ENCODE measurements around the gene KCNH4. TPM values are rescaled to one million over a fixed set of nuclear protein-coding genes. Genes with fewer than 3 reads are reported as not detected.
"Not testable (repeated sequence)": the region's sequence is repeated elsewhere in the genome, so short reads cannot be mapped to it uniquely, and the experiment has no call there.

Gene KCNH4
- total RNA-seq, result not detected in 2 replicates

DNA sequence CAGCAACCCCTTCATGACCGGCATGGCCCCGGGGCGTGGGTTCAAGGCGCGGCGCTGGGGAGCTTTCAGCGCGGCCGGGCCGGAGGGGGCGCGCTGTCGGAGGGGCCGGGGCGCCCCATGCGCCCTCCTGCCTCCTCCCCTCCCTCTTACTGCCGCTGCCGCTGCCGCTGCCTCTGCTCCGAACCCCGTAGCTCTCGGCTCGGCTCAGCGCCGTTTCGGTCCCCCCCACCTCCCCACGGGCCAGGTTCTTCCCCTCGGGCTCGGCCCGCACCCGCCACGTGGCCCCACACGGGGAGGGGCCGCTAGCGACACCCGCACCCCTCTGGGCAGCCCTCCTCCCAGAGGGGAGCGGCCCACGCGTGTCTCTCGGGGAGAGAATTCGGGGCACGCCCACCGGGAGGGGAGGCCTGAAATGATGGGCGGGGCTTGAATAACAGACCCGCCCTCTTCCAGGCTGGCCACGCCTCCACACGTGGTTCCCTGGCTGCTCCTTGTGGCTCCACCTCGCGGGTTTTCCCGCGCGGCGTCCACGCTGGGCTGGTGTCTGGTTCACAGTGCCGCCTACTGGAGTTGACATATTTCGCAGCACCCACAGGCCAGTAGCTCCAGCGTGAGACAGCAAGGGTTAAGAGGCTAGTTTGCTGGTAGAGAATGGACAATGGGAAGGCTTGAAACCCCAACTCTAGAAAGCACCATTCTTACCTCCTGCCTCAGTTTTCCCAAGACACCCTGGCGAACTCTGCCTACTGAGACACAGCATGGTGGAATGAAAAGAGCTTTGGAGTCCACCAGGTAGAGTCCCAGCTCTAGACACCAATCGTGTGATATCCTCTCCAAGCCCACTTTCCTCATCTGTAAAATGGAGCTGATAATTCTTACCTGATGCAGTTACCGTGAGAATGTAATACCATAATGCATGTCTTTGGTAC is at the start of gene KCNH4:
Gene KCNH4, minus strand, starts transcription at position 221 of the 929 bp plus-strand sequence. Its CDS starts 197 bp downstream, at position 24.
- DNase-seq (ENCODE audit: low read depth), result peak; percentile 47

DNA sequence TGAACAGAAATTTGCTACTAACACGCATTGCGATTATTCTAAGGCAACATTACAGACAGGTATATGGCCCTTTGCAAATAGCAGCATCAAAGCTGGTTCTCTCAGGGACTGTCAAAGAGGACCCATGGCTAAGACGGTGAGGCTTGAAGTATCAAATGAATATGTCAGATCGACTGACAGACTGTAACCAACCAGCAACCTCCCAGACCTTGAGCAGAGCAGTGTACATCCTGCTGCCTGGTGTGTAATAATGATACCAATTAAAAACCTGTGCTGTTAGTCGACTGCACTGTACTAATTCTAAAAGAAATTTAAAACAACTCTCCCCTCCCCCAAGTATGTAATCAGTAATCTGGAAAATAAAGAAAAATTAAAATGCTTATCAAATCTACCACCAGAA is 49.3 kb upstream of the KCNH4 start:
- no peak for DNase-seq (ENCODE audit: low read depth)

DNA sequence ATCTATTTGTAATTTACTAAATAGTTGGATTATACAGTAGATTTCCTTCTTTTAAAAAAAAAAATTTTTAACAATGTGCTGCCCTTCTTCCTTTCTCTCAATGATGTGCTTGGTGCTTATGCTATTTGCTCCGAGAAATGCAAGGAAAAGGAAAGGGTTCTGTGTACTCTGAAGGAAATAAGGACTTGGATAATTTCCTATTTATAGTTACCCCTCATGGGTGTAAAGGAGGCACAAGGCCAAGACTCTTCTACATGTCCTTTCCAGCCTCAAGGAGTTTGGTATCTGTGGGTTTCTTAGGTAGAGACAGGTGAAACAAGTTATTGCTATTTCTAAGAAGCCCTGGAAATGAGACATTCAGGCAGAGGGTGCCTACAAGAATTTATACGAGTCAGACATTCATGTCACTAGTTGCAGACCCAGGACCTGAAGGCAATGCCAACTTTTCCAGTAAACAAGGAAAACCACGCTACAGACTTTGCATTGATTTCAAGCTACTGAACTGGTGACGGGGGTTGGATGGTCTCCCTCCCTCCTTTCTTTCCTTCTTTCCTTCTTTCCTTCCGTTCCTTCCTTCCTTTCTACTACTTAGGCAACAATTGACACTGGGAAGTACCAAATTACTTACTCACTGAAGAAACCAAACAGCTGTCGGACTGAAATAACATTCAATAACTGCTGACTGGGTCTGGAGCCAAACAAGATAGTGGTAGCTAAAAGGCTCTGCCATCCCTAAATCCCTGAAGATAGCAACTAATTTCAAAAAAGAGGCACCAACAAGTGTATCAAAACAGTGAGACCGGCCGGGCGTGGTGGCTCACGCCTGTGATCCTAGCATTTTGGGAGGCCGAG is 47.1 kb upstream of the KCNH4 start:
- peak; percentile 44 for DNase-seq (ENCODE audit: low read depth)

DNA sequence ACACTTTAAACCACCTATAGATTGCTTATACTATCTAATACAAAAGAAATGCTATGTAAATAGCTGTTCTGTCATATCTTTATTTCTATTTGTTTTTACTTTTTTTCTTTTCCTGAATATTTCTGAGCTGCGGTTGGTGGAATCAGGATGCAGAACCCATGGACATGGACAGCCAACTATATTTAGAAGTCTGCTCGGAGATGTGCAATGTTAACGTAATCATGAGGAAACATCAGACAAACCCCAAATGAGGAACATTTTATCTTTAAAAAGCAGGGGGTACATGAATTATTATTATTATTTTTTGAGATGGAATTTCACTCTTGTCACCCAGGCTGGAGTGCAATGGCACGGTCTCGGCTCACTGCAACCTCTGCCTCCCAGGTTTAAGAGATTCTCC is 44.7 kb upstream of the KCNH4 start:
- no peak for DNase-seq (ENCODE audit: low read depth)

DNA sequence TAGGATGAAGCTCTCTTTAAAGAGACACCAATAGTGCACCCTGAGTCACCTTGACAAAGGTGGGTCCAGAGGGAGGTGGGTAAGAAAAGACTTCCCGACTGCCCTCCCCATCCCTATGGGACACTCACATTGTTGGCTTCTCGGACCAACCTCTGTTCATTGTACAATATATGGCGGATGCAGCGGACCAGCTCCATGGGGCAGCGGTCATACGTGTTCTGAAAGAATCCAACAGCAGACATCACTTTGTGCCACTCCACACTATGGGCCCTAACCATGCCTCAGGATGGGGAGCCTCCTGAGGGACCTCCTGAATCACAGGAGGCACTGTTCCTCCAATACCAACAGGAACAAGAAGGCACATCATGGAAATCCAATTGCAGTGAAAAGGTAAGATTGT is 43.7 kb upstream of the KCNH4 start:
- DNase-seq (ENCODE audit: low read depth), result no peak

DNA sequence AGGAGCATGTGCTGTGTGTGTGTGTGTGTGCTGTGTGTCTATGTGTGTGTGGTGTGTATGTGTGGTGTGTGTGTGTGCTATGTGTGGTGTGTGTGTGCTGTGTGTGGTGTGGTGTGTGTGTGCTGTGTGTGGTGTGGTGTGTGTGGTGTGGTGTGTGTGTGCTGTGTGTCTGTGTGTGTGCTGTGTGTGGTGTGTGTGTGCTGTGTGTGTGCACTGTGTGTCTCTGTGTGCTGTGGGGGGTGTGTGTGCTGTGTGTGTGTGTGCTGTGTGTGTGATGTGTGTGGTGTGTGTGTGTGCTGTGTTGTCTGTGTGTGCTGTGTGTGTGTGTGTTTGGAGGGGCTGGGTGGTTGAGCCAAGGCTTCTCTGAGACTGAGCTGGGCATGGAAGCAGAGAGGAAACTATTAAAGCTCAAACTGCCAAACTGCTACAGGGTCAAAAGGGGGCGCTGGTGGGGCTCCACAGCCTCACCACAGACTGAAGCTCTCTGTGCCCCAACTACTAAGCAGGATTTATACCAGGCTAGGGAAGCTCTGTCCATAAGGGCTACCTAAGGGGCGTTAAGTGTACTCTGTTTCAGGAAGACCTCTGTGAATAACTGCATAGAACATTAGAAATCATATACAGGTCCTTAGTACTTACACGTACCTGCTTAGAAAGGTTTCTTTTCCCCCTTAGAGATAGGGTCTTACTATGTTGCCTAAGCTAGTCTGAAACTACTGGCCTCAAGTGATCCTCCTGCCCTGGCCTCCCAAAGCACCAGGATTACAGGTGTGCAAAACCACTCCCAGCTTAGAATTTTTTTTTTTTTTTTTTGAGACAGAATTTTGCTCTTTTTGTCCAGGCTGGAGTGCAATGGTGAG is 41.2 kb upstream of the KCNH4 start:
- DNase-seq (ENCODE audit: low read depth), result peak; percentile 48

DNA sequence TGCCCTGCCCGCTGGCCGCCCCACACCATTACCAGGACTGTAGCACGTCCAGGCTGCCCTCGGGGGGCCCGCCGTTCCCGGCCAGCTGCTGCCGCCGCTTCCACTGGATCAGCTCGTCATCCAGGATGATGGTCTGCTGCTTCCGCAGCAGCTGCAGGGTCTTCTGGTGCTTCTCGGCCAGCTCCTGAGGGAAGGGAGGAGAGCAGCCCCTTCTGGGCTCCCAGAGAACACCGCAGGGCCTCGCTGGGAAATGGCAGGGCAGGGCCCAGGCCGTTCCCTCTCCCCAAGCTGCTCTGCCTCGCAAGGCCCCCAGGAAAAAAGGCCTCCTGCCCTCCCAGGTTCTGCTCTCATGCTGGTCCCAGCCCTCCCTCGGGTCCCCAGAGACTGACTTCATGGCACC is 38.3 kb upstream of the KCNH4 start:
- DNase-seq (ENCODE audit: low read depth), result not testable (repeated sequence)

DNA sequence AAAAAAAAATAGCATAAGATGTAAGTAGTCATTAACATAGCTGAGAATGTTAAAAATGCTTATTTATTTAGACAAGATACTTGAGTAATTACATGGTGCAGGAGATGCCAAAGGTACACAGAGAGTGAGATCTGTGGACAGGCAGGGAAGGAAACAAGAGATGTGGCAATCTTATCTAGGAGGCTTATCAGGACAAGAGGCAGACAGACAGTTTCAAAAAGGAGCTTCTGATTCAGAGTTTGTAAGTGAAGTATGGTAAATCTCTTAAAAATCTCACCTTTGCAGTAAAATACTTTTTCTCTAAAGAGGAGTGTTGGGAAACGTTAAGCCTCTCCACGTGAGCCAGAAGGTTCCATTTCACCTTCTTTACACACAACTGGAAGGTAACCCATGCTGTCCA is 33.2 kb upstream of the KCNH4 start:
- no peak for DNase-seq (ENCODE audit: low read depth)

DNA sequence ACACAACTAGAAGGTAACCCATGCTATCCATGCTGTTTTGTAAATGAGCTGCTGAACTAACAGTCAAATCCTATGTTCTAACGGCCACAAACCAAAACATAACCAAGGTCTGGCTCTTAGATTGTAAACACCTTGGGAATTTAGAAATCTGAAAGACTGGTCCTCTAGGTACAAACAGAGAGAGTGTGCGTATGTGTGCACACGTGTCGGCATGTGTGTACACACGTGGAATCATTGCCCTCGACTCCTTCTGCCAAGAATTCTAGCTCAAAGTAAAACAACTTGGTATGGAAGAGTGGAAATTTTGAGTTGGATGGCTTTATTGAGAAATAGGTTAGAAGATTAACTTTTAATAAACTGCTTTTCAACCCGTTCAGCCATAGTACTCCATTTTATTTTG is 31.4 kb upstream of the KCNH4 start:
- DNase-seq (ENCODE audit: low read depth), result no peak

DNA sequence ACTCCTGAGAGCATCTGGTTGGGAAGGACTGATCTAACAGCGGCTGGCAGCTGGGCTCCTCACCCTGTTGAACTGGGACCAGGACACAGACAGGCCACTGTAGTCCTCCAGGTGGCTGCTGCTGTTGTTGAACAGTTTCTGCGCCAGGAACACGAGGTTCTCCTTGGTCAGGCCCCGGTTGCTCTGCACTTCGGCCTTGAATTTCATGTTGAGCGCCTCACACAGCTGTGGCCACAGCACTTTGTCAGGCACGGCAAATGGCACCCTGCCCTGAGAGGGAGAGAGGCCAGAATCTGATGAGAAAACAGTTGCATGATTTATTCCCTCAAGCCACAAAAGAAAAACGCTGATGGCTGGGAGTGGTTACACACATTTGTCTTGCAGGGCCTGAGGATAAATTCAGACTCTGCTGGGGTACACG is 31.0 kb upstream of the KCNH4 start:
- not testable (repeated sequence) for DNase-seq (ENCODE audit: low read depth)

DNA sequence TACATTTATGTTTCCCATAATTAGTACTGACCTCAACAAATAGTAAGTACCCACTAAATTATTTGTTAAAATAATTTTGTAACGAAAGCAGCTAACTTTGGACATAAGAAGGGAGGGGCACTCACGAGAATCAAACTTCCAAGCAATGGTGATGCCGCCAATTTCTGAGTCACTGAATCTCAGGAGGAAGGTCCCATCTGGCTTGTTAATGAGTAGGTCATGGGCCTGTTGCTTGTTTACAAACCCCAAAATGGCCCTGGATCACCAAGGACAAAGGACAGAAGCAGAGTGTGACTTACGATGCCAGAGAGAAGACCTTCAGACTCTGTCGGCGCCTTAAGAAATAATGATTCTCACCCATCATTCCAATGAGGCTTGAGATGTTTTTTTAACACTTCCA is 29.1 kb upstream of the KCNH4 start:
- no peak for DNase-seq (ENCODE audit: low read depth)

DNA sequence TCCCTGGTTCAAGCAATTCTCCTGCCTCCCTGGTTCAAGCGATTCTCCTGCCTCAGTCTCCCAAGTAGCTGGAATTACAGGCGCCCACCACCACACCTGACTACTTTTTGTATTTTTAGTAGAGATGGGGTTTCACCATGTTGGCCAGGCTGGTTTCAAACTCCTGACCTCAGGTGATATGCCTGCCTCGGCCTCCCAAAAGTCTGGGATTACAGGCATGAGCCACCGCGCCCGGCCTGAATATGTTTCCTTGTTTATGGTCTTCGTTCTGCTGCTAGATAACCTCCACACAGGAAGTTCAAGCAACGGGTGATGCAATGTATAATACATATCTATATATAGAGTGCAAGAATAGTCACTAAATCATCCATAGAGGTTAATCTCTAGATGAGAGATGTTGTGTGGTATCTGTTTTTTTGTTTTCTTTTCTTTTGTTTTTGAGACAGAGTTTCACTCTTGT is 25.2 kb upstream of the KCNH4 start:
- DNase-seq (ENCODE audit: low read depth), result not testable (repeated sequence)

DNA sequence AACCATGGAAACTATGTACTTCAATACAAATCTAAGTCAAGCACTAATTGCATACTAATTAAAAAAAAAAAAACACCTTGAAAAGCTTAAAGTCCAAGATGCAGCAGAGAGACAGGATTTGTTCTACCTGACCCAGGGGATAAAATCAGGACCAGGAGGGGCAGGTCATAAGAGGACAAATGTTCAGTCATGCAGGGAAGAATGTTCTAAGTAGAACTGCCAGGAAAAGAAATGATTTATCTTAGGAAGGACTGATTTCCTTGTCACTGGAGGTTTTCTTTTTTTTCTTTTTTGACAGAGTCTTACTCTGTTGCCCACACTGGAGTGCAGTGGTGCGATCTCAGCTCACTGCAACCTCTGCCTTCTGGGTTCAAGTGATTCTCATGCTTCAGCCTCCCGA is 22.4 kb upstream of the KCNH4 start:
- peak; percentile 74 for DNase-seq (ENCODE audit: low read depth)

DNA sequence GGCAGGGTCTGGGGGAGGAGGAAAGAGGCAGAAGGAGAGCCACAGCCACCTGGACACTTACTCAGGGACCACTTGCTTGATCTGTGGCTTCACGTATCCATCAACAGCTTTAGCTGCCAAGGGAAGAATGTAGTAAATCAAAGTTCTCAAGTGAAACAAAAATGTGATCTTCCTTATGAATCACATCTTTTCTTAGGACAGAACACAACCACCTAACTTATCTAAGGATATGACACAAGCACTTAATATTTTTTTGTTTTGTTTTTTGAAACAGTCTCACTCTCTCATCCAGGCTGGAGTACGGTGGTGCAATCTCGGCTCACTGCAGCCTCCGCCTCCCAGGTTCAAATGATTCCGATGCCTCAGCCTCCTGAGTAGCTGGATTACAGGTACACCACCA is 21.8 kb upstream of the KCNH4 start:
- peak; percentile 27 for DNase-seq (ENCODE audit: low read depth)

DNA sequence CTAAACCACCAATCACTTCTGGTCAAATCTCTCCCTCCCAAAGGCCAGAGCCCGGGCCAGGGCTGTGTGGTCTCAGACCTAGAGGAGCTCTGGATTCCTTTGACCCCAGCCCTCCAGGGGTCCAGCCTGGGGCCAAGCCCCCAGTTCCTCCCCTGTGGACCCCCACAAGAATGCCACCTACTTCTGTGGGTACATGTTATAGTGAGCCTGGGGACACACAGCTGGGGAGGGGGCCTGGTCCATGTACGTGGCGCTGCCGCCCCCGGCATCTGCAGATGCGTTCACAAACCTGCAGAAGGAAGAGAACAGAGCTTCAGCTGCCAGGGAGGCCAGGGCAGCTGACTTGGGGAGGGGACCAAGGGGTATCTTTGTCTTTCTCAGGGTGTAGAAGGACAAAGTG is 21.2 kb upstream of the KCNH4 start:
- DNase-seq (ENCODE audit: low read depth), result no peak

DNA sequence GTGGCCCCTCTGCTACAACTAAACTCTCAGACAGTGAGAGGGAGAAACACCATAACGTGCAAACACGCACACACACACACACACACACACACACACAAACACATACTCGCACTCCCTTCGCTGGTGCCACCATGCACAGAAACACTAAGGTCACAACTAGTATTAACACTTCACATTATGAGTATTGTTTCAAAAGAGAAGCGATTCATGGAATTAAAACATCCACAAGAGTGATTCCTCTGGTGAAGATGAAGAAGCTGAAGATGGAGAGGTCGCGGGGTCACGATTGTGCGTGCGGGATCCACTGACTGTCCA is 20.5 kb upstream of the KCNH4 start:
- DNase-seq (ENCODE audit: low read depth), result no peak

DNA sequence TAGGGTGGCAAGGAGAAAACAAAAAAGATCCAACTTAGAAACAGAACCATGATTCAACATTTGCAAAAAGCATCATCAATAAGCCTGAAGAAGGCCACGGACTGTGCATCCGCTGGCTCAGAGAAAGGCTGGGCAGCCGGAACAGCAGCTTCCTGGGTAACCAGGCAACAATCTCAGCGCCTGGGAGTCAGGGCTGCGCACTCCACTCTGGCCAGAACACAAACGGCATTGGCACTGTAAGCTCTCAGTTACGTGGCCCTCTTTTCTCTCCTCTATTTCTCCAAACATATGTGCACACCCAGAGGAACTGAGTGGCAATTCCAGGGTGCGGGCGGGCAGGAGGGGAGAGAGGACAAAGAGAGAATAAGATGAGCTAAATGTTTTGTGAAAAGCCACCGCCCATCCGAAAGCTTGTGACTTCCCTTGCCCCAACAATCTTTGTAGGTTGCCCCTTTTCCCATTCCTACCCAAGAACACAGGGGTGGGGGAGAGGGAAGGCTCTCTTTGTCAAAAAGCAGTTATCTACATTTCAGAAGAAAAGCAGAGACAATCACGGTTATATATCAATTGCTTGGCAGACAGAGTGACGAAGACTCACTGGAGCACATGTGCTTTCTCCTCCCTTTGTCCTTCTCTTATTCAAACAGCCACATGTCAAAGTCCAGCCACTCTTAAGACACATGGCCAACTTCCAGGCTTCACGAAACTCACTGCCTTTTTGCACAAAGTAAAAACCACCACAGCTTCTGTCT is 19.9 kb upstream of the KCNH4 start:
- no peak for DNase-seq (ENCODE audit: low read depth)

DNA sequence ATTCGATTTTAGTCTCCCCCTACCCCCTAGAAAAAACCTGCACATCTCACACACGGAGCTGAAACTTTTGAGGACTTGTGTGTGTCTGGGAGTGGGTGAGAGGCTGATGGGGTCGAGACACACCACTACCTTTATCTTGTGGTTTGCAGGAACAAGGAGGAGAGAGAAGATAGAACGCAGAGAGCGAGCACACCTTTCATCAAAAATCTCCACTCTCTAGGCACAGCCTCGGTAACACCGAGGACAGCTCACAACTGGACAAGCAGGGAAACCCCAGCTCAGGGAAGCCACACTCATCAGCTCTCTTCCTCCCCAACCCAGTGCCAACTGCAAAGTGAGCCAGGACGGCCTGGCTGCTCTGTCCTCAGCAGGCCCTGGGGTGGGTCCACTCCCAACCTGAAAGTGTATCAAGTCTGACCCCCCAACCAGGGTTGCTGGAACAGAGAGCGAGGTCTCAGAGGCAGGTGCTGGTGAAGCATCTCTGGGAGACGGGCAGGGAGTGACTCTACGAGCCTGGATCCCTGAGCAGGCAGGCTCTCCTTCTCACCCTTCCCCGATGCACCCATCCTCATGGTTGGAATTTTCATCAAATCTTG is 18.6 kb upstream of the KCNH4 start:
- DNase-seq (ENCODE audit: low read depth), result no peak

DNA sequence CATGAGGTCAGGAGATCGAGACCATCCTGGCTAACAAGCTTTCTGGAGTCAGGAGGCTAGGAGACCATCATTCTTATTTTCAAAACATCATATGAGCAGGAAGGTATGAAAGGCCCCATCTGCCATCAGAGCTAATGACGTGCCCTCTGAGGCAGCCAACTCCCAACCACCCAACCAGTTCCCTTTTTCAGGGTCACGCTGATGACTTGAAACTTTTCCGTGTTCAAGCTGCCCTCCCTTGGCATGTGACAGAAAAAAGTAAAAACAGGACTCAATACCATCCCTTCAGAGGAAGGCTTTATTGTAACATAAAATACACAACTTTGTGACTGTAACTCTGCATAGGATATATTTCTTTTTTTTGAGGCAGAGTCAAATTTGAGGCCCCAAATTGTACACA is 18.0 kb upstream of the KCNH4 start:
- DNase-seq (ENCODE audit: low read depth), result no peak

DNA sequence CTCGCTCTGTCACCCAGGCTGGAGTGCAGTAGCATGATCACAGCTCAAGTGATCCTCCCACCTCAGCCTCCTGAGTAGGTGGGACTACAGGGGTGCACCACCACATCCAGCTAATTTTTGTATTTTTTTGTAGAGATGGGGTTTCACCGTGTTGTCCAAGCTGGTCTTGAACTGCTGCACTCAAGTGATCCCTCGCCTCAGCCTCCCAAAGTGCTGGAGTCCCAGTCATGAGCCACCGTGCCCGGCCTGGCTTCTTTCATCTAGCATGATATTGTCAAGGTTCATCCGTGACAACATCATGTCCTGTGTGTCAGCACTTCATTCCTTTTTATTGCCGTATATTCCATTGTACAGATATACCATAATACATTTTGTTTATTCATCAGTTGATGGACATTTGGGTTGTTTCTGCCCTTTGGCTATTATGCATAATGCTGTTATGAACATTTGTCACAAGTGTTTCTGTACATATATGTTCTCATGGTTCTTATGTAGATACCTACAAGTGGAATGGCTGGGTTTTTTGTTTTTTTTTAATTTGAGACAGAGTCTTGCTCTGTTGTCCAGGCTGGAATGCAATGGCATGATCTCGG is 16.7 kb upstream of the KCNH4 start:
- no peak for DNase-seq (ENCODE audit: low read depth)
